ENCODE results near the gene TPST2. TPM values are rescaled to one million over a fixed set of nuclear protein-coding genes. Genes with fewer than 3 reads are reported as not detected.

TPST2 gene
- total and polyA plus RNA-seq, 9 of the 15 experiments (the other 6 are each of a cell fraction or from before 2014, with no cell fraction given), result 14.2 to 123 (median 60.1) TPM

DNA sequence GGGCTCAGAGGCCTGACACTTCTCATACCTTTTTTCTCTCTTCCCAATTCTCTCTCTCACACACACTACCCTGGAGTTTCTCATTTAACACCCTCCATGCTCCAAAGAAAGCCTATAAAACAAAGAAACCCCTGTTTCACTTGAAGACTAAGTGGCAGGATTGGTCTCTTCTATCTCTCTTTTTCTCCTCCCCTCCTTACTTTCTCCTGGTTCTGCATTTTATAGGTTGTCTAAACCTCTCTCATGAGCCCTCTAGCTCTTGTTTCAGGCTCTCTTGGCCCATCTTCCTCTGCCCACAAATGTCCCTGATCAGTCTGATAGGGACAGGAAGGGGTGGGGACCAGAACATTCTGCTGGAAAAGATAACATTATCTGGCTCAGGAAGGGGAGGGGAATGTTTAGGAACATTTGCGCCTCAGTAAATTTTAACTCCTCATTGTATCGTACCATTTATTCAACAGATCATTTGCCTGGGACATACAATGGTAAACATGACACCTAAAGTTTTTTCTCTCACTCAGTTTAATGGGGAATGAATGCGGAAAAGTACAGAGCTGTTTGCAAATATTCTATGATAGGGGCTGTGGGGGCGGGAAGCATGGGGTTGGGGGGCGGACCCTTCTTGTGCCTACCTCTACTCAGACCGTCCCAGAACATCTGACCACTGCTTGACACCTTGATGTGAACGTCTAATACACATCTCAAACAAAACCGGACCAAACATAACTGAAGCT lies 42.7 kb upstream of the TPST2 start (continued):
- TF ChIP-seq ZNF75A (CRISPR knock-in tag; IDR thresholded peaks at IDR 0.05) (no peak), MEF2D (tag; conservative IDR thresholded peaks at IDR 0.05; ENCODE audit: low read depth) (0 out of 2 replicates have a peak, but pooled peaks have one; percentile 33), TRIM28 (IDR thresholded peaks at IDR 0.05) (no peak), HIVEP1 (CRISPR knock-in tag; IDR thresholded peaks at IDR 0.05) (no peak), NFE2 (IDR thresholded peaks at IDR 0.05; ENCODE audit: low read depth) (peak; percentile 17; the same call in 1 of the 2 replicates), TBP (optimal IDR thresholded peaks at IDR 0.05; ENCODE audit: low read depth, low read length) (peak; percentile 56), ZNF589 (CRISPR knock-in tag; IDR thresholded peaks at IDR 0.05; ENCODE audit: low read depth) (peak; percentile 72), RBM39 (optimal IDR thresholded peaks at IDR 0.05; ENCODE audit: low read depth, low read length) (no peak), GATA2 (CRISPR knock-in tag; IDR thresholded peaks at IDR 0.05) (peak; percentile 93), IRF2 (CRISPR knock-in tag; IDR thresholded peaks at IDR 0.05) (no peak), DEAF1 (CRISPR knock-in tag; IDR thresholded peaks at IDR 0.05) (no peak), RFX7 (CRISPR knock-in tag; IDR thresholded peaks at IDR 0.05) (no peak), RBM22 (IDR thresholded peaks at IDR 0.05; ENCODE audit: low read depth, low read length, poor library complexity, severe bottlenecking) (no peak), PML (IDR thresholded peaks at IDR 0.05; ENCODE audit: low read length) (peak; percentile 83), TEAD4 (IDR thresholded peaks at IDR 0.05; ENCODE audit: low read length) (peak; percentile 93), TEAD4 (CRISPR knock-in tag; IDR thresholded peaks at IDR 0.05; ENCODE audit: borderline replicate concordance) (no peak), E2F5 (CRISPR knock-in tag; IDR thresholded peaks at IDR 0.05) (no peak), TCFL5 (CRISPR knock-in tag; conservative IDR thresholded peaks at IDR 0.05) (no peak), NONO (IDR thresholded peaks at IDR 0.05; ENCODE audit: low read depth in 2 of 2, low read length in 1 of 2) (0 out of 4 replicates have a peak, but pooled peaks of 1 of the 2 experiments have one; percentile 25), POLR2B (IDR thresholded peaks at IDR 0.05; ENCODE audit: low read depth, partially characterized antibody) (peak; percentile 35), ARHGAP35 (IDR thresholded peaks at IDR 0.05; ENCODE audit: partially characterized antibody) (no peak), RBM34 (IDR thresholded peaks at IDR 0.05; ENCODE audit: borderline replicate concordance, insufficient read depth, low read length) (no peak), SOX6 (IDR thresholded peaks at IDR 0.05) (peak; percentile 96), EP300 (IDR thresholded peaks at IDR 0.05; ENCODE audit: low read length) (peak; percentile 97)
- TF ChIP-seq, protein P1, sequence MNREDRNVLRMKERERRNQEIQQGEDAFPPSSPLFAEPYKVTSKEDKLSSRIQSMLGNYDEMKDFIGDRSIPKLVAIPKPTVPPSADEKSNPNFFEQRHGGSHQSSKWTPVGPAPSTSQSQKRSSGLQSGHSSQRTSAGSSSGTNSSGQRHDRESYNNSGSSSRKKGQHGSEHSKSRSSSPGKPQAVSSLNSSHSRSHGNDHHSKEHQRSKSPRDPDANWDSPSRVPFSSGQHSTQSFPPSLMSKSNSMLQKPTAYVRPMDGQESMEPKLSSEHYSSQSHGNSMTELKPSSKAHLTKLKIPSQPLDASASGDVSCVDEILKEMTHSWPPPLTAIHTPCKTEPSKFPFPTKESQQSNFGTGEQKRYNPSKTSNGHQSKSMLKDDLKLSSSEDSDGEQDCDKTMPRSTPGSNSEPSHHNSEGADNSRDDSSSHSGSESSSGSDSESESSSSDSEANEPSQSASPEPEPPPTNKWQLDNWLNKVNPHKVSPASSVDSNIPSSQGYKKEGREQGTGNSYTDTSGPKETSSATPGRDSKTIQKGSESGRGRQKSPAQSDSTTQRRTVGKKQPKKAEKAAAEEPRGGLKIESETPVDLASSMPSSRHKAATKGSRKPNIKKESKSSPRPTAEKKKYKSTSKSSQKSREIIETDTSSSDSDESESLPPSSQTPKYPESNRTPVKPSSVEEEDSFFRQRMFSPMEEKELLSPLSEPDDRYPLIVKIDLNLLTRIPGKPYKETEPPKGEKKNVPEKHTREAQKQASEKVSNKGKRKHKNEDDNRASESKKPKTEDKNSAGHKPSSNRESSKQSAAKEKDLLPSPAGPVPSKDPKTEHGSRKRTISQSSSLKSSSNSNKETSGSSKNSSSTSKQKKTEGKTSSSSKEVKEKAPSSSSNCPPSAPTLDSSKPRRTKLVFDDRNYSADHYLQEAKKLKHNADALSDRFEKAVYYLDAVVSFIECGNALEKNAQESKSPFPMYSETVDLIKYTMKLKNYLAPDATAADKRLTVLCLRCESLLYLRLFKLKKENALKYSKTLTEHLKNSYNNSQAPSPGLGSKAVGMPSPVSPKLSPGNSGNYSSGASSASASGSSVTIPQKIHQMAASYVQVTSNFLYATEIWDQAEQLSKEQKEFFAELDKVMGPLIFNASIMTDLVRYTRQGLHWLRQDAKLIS (CRISPR knock-in tag; IDR thresholded peaks at IDR 0.05), result no peak
